Measurements from ENCODE around the gene LGALS7B.
"Not testable (repeated sequence)": the region's sequence is repeated elsewhere in the genome, so short reads cannot be mapped to it uniquely, and the experiment has no call there.

DNA sequence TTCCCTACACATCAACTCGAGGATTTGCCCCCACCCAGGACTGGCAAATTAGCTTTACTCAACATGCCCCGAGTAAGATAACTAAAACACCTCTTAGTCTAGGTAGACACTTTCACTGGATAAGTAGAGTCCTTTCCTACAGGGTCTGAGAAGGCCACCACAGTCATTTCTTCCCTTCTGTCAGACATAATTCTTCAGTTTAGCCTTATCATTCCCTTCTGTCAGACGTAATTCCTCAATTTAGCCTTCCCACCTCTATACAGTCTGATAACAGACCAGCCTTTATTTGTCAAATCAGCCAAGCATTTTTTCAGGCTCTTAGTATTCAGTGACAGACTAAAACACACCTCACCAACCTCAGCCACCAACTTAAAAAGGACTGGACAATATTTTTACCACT, 35.2 kb upstream of the LGALS7B start:
- TF ChIP-seq MXI1 (IDR thresholded peaks at IDR 0.05; ENCODE audit: borderline replicate concordance, low read depth, low read length); POLR2A (IDR thresholded peaks at IDR 0.05; ENCODE audit: low read depth, low read length); FOS (IDR thresholded peaks at IDR 0.05; ENCODE audit: low read depth, low read length); CEBPB (IDR thresholded peaks at IDR 0.05; ENCODE audit: low read depth, low read length); BHLHE40 (IDR thresholded peaks at IDR 0.05; ENCODE audit: low read depth, low read length); RAD21 (IDR thresholded peaks at IDR 0.05; ENCODE audit: low read length); RFX5 (IDR thresholded peaks at IDR 0.05; ENCODE audit: low read depth, low read length); RCOR1 (IDR thresholded peaks at IDR 0.05; ENCODE audit: insufficient replicate concordance, low read length); MAFK (IDR thresholded peaks at IDR 0.05; ENCODE audit: low read depth, low read length); SMC3 (IDR thresholded peaks at IDR 0.05; ENCODE audit: low read depth, low read length): not testable (repeated sequence)
- TF ChIP-seq, protein P1, sequence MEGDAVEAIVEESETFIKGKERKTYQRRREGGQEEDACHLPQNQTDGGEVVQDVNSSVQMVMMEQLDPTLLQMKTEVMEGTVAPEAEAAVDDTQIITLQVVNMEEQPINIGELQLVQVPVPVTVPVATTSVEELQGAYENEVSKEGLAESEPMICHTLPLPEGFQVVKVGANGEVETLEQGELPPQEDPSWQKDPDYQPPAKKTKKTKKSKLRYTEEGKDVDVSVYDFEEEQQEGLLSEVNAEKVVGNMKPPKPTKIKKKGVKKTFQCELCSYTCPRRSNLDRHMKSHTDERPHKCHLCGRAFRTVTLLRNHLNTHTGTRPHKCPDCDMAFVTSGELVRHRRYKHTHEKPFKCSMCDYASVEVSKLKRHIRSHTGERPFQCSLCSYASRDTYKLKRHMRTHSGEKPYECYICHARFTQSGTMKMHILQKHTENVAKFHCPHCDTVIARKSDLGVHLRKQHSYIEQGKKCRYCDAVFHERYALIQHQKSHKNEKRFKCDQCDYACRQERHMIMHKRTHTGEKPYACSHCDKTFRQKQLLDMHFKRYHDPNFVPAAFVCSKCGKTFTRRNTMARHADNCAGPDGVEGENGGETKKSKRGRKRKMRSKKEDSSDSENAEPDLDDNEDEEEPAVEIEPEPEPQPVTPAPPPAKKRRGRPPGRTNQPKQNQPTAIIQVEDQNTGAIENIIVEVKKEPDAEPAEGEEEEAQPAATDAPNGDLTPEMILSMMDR (conservative IDR thresholded peaks at IDR 0.05; ENCODE audit: low read depth, low read length), result not testable (repeated sequence)
- TF ChIP-seq, protein P2, sequence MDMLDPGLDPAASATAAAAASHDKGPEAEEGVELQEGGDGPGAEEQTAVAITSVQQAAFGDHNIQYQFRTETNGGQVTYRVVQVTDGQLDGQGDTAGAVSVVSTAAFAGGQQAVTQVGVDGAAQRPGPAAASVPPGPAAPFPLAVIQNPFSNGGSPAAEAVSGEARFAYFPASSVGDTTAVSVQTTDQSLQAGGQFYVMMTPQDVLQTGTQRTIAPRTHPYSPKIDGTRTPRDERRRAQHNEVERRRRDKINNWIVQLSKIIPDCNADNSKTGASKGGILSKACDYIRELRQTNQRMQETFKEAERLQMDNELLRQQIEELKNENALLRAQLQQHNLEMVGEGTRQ (IDR thresholded peaks at IDR 0.05; ENCODE audit: low read depth, low read length), result not testable (repeated sequence)
- TF ChIP-seq, protein P3, sequence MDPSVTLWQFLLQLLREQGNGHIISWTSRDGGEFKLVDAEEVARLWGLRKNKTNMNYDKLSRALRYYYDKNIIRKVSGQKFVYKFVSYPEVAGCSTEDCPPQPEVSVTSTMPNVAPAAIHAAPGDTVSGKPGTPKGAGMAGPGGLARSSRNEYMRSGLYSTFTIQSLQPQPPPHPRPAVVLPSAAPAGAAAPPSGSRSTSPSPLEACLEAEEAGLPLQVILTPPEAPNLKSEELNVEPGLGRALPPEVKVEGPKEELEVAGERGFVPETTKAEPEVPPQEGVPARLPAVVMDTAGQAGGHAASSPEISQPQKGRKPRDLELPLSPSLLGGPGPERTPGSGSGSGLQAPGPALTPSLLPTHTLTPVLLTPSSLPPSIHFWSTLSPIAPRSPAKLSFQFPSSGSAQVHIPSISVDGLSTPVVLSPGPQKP (IDR thresholded peaks at IDR 0.05; ENCODE audit: borderline replicate concordance, low read depth, low read length), result not testable (repeated sequence)
